H9 (cell line): ENCODE measurements around the gene MBD5. TPM values are rescaled to one million over a fixed set of nuclear protein-coding genes. Genes with fewer than 3 reads are reported as not detected.

Experiments used
- DNase-seq: peaks from one replicate; pipeline ENCODE4 v3.0.0-alpha.2; 2017
- H2AFZ ChIP-seq: one replicate; pipeline ENCODE4 v1.6.1; 2013; ENCODE audit warnings: mild to moderate bottlenecking, low read length, control low read depth, moderate library complexity
- H2AK5ac ChIP-seq: 2 replicates; pipeline ENCODE4 v1.6.1; 2013; ENCODE audit warnings: low read length, control low read depth, mixed read lengths; ENCODE audit not compliant: insufficient read length
- H2BK120ac ChIP-seq: one replicate; pipeline ENCODE4 v1.6.1; 2013; ENCODE audit warnings: low read depth, mild to moderate bottlenecking, low read length, control low read depth, inconsistent platforms; ENCODE audit not compliant: poor library complexity, severe bottlenecking
- H2BK12ac ChIP-seq: 2 replicates; pipeline ENCODE4 v1.6.1; 2013; ENCODE audit warnings: low read length, control low read depth, mixed read lengths, low read depth; ENCODE audit not compliant: insufficient read length
- H2BK15ac ChIP-seq: 2 replicates; pipeline ENCODE4 v1.6.1; 2013; ENCODE audit warnings: low read depth, low read length, control low read depth
- H2BK20ac ChIP-seq: one replicate; pipeline ENCODE4 v1.6.1; 2013; ENCODE audit warnings: low read depth, mild to moderate bottlenecking, low read length, control low read depth, inconsistent platforms; ENCODE audit not compliant: poor library complexity, severe bottlenecking
- H2BK5ac ChIP-seq: 2 replicates; pipeline ENCODE4 v1.6.1; 2013; ENCODE audit warnings: low read length, control low read depth, mixed read lengths; ENCODE audit not compliant: insufficient read length
- H3K14ac ChIP-seq: 2 replicates; pipeline ENCODE4 v1.6.1; 2013; ENCODE audit warnings: low read length, control low read depth; ENCODE audit not compliant: insufficient read depth
- H3K18ac ChIP-seq: 2 replicates; pipeline ENCODE4 v1.6.1; 2013; ENCODE audit warnings: low read depth, mild to moderate bottlenecking, mixed read lengths, low read length, control low read depth; ENCODE audit not compliant: insufficient read length
- H3K23ac ChIP-seq: 2 replicates; pipeline ENCODE4 v1.6.1; 2013; ENCODE audit warnings: low read length, control low read depth, mixed read lengths, low read depth; ENCODE audit not compliant: insufficient read length
- H3K23me2 ChIP-seq: 2 replicates; pipeline ENCODE4 v1.6.1; 2013; ENCODE audit warnings: low read depth, mild to moderate bottlenecking, mixed read lengths, low read length, control low read depth; ENCODE audit not compliant: insufficient read length, poor library complexity, severe bottlenecking
- H3K27ac ChIP-seq: 2 replicates; pipeline ENCODE4 v1.5.1; 2013; ENCODE audit warnings: low read length, control low read depth, mixed read lengths, low read depth; ENCODE audit not compliant: insufficient read length
- H3K27me3 ChIP-seq: 2 replicates; pipeline ENCODE4 v1.6.1; 2013; ENCODE audit warnings: low read length, control low read depth, inconsistent platforms; ENCODE audit not compliant: insufficient read depth
- H3K4ac ChIP-seq: 2 replicates; pipeline ENCODE4 v1.6.1; 2013; ENCODE audit warnings: low read depth, mild to moderate bottlenecking, control low read depth, inconsistent platforms, low read length, moderate library complexity
- H3K4me1 ChIP-seq: 2 replicates; pipeline ENCODE4 v1.6.1; 2013; ENCODE audit warnings: low read length, control low read depth, inconsistent platforms; ENCODE audit not compliant: insufficient read depth
- H3K4me2 ChIP-seq: 2 replicates; pipeline ENCODE4 v1.6.1; 2013; ENCODE audit warnings: low read length, control low read depth, mixed read lengths; ENCODE audit not compliant: insufficient read length, insufficient read depth
- H3K56ac ChIP-seq: 2 replicates; pipeline ENCODE4 v1.6.1; 2013; ENCODE audit warnings: low read depth, mild to moderate bottlenecking, mixed read lengths, low read length, control low read depth; ENCODE audit not compliant: insufficient read length
- H3K79me1 ChIP-seq: 2 replicates; pipeline ENCODE4 v1.6.1; 2013; ENCODE audit warnings: low read depth, mild to moderate bottlenecking, moderate library complexity, low read length, control low read depth, inconsistent platforms; ENCODE audit not compliant: insufficient read depth, poor library complexity, severe bottlenecking
- H3K79me2 ChIP-seq: 2 replicates; pipeline ENCODE4 v1.6.1; 2013; ENCODE audit warnings: low read length, control low read depth, inconsistent platforms; ENCODE audit not compliant: insufficient read depth
- H3K9ac ChIP-seq: 2 replicates; pipeline ENCODE4 v1.6.1; 2013; ENCODE audit warnings: low read length, control low read depth, mixed read lengths; ENCODE audit not compliant: insufficient read length; ENCODE audit errors: extremely low read depth
- H3K9me3 ChIP-seq: one replicate; pipeline ENCODE4 v1.6.1; 2013; ENCODE audit warnings: low read depth, low read length, inconsistent platforms; ENCODE audit not compliant: control insufficient read depth
- H3T11ph ChIP-seq: one replicate; pipeline ENCODE4 v1.6.1; 2013; ENCODE audit warnings: mild to moderate bottlenecking, low read length, control low read depth, inconsistent platforms
- H4K20me1 ChIP-seq: one replicate; pipeline ENCODE4 v1.6.1; 2013; ENCODE audit not compliant: control insufficient read depth, insufficient read length, insufficient read depth
- H4K5ac ChIP-seq: 2 replicates; pipeline ENCODE4 v1.6.1; 2013; ENCODE audit warnings: low read depth, mild to moderate bottlenecking, mixed read lengths, low read length, control low read depth; ENCODE audit not compliant: insufficient read length
- H4K8ac ChIP-seq: replicated peaks from 2 replicates; pipeline ENCODE4 v1.6.1; 2013; ENCODE audit warnings: low read length, control low read depth, mixed read lengths, low read depth; ENCODE audit not compliant: insufficient read length
- H4K91ac ChIP-seq: 2 replicates; pipeline ENCODE4 v1.6.1; 2013; ENCODE audit warnings: low read depth, mild to moderate bottlenecking, moderate library complexity, mixed read lengths, low read length, control low read depth; ENCODE audit not compliant: insufficient read length
- H3K27ac Mint-ChIP-seq, 3 experiments: 2 replicates in 2 of 3; 3 replicates in 1 of 3; pipeline ENCODE4 v1.8.0; 2020 to 2021; ENCODE audit warnings: mixed read lengths in 3 of 3, mild to moderate bottlenecking in 1 of 3, moderate library complexity in 1 of 3
- H3K27me3 Mint-ChIP-seq: 2 replicates; pipeline ENCODE4 v1.8.0; 2021; ENCODE audit warnings: low read depth, mild to moderate bottlenecking, moderate library complexity, mixed read lengths
- H3K36me3 Mint-ChIP-seq, 3 experiments: 2 replicates in 2 of 3; 3 replicates in 1 of 3; pipeline ENCODE4 v1.8.0; 2020 to 2021; ENCODE audit warnings: low read depth in 3 of 3, mixed read lengths in 3 of 3; ENCODE audit not compliant: insufficient read depth in 1 of 3
- H3K4me1 Mint-ChIP-seq, 2 experiments: 2 replicates each; pipeline ENCODE4 v1.8.0; 2020; ENCODE audit warnings: mixed read lengths in 2 of 2
- H3K4me3 Mint-ChIP-seq, 2 experiments: 2 replicates in 1 of 2; 3 replicates in 1 of 2; pipeline ENCODE4 v1.8.0; 2020 to 2021; ENCODE audit warnings: mild to moderate bottlenecking in 2 of 2, mixed read lengths in 2 of 2, moderate library complexity in 1 of 2
- H3K9me3 Mint-ChIP-seq, 2 experiments: 2 replicates in 1 of 2; 3 replicates in 1 of 2; pipeline ENCODE4 v1.8.0; 2020; ENCODE audit warnings: mild to moderate bottlenecking in 2 of 2, mixed read lengths in 2 of 2, moderate library complexity in 1 of 2
- CTCF ChIP-seq: fragments of 200-600 bp; sonication (generic); conservative IDR thresholded peaks from 3 replicates; pipeline ENCODE4 v1.8.0; 2021; ENCODE audit warnings: antibody characterized with exemption, mild to moderate bottlenecking
- WGBS: extraction: QIAGEN DNeasy Blood & Tissue Kit; methylation state at CpG from one replicate; pipeline ENCODE4 v1.1.7; 2013; ENCODE audit warnings: missing lambda C conversion rate, low lambda C conversion rate, mixed read lengths; ENCODE audit not compliant: insufficient read length; ENCODE audit errors: extremely low coverage; 5-methylcytosine and 5-hydroxymethylcytosine counted together
- total RNA-seq: library from RNA; stranded (reverse); gene quantifications from 2 replicates; pipeline ENCODE4 v1.2.1, GENCODE V29; 2021

The MBD5 gene
- total RNA-seq, 1 experiment from 2014 or later, result 23.1 TPM

GRCh38 chr2:148253685-148254084 is 232.8 kb downstream of the MBD5 start:
- no peaks in the 10 kb centered on the region for H4K20me1 ChIP-seq
- no peak overlapping the region for H3K9ac ChIP-seq
- no peak overlapping the region for H2BK20ac ChIP-seq
- no peak overlapping the region for H3K4me2 ChIP-seq
- no peak overlapping the region for H2BK15ac ChIP-seq
- no peak for DNase-seq
- no peak overlapping the region for H4K5ac ChIP-seq
- no peak overlapping the region for H2BK5ac ChIP-seq
- no peak overlapping the region for H4K8ac ChIP-seq
- no peaks in the 10 kb centered on the region for H3K79me2 ChIP-seq
- no peak overlapping the region for H3K27ac ChIP-seq
- WGBS, result no CpG with 5 or more reads among the region's 6 CpGs
- no peaks in the 10 kb centered on the region for H3K23me2 ChIP-seq
- H2BK12ac ChIP-seq, result no peak overlapping the region
- H2AFZ ChIP-seq, result no peak overlapping the region
- H3K56ac ChIP-seq, result no peak overlapping the region
- no peaks in the 10 kb centered on the region for H3K27me3 Mint-ChIP-seq
- no peaks in the 10 kb centered on the region for H3K4me1 ChIP-seq
- peaks cover 6% of the 10 kb centered on the region for H3K9me3 ChIP-seq
- H3K4me3 Mint-ChIP-seq, result no peak overlapping the region
- H3K79me1 ChIP-seq, result no peaks in the 10 kb centered on the region
- peaks cover 35 to 36% of the 10 kb centered on the region in 2 experiments for H3K9me3 Mint-ChIP-seq
- no peak overlapping the region for H3K27ac Mint-ChIP-seq
- no peak overlapping the region for H4K91ac ChIP-seq
- TF ChIP-seq CTCF, result no peak
- no peak overlapping the region for H3T11ph ChIP-seq
- H3K4me1 Mint-ChIP-seq, result no peaks in the 10 kb centered on the region
- no peak overlapping the region for H3K4ac ChIP-seq
- no peak overlapping the region for H2AK5ac ChIP-seq
- no peaks in the 10 kb centered on the region for H3K27me3 ChIP-seq
- H3K18ac ChIP-seq, result no peak overlapping the region
- H3K14ac ChIP-seq, result no peak overlapping the region
- no peak overlapping the region for H3K23ac ChIP-seq
- H3K36me3 Mint-ChIP-seq, result peaks cover 39 to 57% (median 56%) of the 10 kb centered on the region in 3 experiments
- H2BK120ac ChIP-seq, result no peak overlapping the region
